OCI-M1 (cell line): Measurements from ENCODE around the gene FGD5.
A peak's percentile ranks its signal among the peaks of the same experiment; 100 is the strongest.

Experiments
- DNase-seq: peaks from one replicate; lab custom pipeline; 2025; lab: John Stamatoyannopoulos, UW

Gene FGD5

GRCh38 chr3:14905055-14905657 is 86.4 kb downstream of the FGD5 start:
- peak; percentile 8 for DNase-seq

GRCh38 chr3:14906355-14906971 is 87.7 kb downstream of the FGD5 start:
- no peak for DNase-seq

- DNase-seq, result no peak
These were observed 88.5 kb downstream of the FGD5 start for GRCh38 chr3:14907043-14907966.

GRCh38 chr3:14909250-14909649 is 90.5 kb downstream of the FGD5 start:
- DNase-seq, result no peak

GRCh38 chr3:14911651-14912050 is 92.9 kb downstream of the FGD5 start:
- no peak for DNase-seq

- no peak for DNase-seq
These were observed 94.5 kb downstream of the FGD5 start for GRCh38 chr3:14913071-14913925.

GRCh38 chr3:14913926-14914778 is 95.4 kb downstream of the FGD5 start:
- DNase-seq, result no peak

GRCh38 chr3:14914779-14915117 is 96.0 kb downstream of the FGD5 start:
- DNase-seq, result no peak

GRCh38 chr3:14915636-14916222 is 97.0 kb downstream of the FGD5 start:
- DNase-seq, result peak; percentile 31

GRCh38 chr3:14918356-14918860 is 99.6 kb downstream of the FGD5 start:
- no peak for DNase-seq

- DNase-seq, result no peak
These were observed 101.8 kb downstream of the FGD5 start for GRCh38 chr3:14920536-14920935.

GRCh38 chr3:14921034-14921616 is 102.4 kb downstream of the FGD5 start:
- peak; percentile 88 for DNase-seq

GRCh38 chr3:14921811-14922705 is 103.3 kb downstream of the FGD5 start:
- DNase-seq, result no peak

GRCh38 chr3:14922863-14923262 is 104.1 kb downstream of the FGD5 start:
- DNase-seq, result no peak

- no peak for DNase-seq
These were observed 104.7 kb downstream of the FGD5 start for GRCh38 chr3:14923476-14923875.

GRCh38 chr3:14925729-14926591 is 107.2 kb downstream of the FGD5 start:
- peak; percentile 83 for DNase-seq

GRCh38 chr3:14926592-14926991 is 107.8 kb downstream of the FGD5 start:
- no peak for DNase-seq

GRCh38 chr3:14927308-14927707 is 108.5 kb downstream of the FGD5 start:
- DNase-seq, result no peak
